RWPE2 (cell line): Measurements from ENCODE around the gene TFEB.

Experiments used
- ATAC-seq: fragments of 200-7000 bp; cut with Tn5 transposase; 3 replicates; pipeline ENCODE4 v1.9.1; 2021; ENCODE audit warnings: low read depth
- DNase-seq: peaks from one replicate; pipeline ENCODE4 v3.0.0-alpha.2; 2020; ENCODE audit warnings: low spot score
- H3K27ac ChIP-seq: fragments of 450-650 bp; 2 replicates; pipeline ENCODE4 v1.5.1; 2017; ENCODE audit warnings: mild to moderate bottlenecking; ENCODE audit not compliant: poor library complexity, severe bottlenecking
- H3K27me3 ChIP-seq: fragments of 250-450 bp; sonication (Bioruptor Pico); 2 replicates; pipeline ENCODE4 v1.5.1; 2021; ENCODE audit warnings: mild to moderate bottlenecking, moderate library complexity; ENCODE audit not compliant: insufficient read depth, poor library complexity, severe bottlenecking
- H3K36me3 ChIP-seq: fragments of 250-450 bp; sonication (Bioruptor Pico); 2 replicates; pipeline ENCODE4 v1.5.1; 2020; ENCODE audit warnings: low read depth, mild to moderate bottlenecking, moderate library complexity
- H3K4me1 ChIP-seq: fragments of 250-450 bp; sonication (Bioruptor Pico); 2 replicates; pipeline ENCODE4 v1.5.1; 2021; ENCODE audit warnings: mild to moderate bottlenecking, moderate library complexity; ENCODE audit not compliant: insufficient read depth, poor library complexity, severe bottlenecking
- H3K4me3 ChIP-seq: fragments of 250-450 bp; sonication (Bioruptor Pico); 2 replicates; pipeline ENCODE4 v1.5.1; 2021; ENCODE audit warnings: mild to moderate bottlenecking, moderate library complexity; ENCODE audit not compliant: severe bottlenecking
- H3K9me3 ChIP-seq: fragments of 250-450 bp; sonication (Bioruptor Pico); 2 replicates; pipeline ENCODE4 v1.5.1; 2021; ENCODE audit warnings: mild to moderate bottlenecking, moderate library complexity; ENCODE audit not compliant: severe bottlenecking
- TF ChIP-seq, protein P1 (sequence below): fragments of 450-650 bp; IDR thresholded peaks from one replicate; pipeline ENCODE4 v1.5.1; 2017; ENCODE audit warnings: mild to moderate bottlenecking, moderate library complexity; ENCODE audit not compliant: poor library complexity, severe bottlenecking

The TFEB gene

DNA sequence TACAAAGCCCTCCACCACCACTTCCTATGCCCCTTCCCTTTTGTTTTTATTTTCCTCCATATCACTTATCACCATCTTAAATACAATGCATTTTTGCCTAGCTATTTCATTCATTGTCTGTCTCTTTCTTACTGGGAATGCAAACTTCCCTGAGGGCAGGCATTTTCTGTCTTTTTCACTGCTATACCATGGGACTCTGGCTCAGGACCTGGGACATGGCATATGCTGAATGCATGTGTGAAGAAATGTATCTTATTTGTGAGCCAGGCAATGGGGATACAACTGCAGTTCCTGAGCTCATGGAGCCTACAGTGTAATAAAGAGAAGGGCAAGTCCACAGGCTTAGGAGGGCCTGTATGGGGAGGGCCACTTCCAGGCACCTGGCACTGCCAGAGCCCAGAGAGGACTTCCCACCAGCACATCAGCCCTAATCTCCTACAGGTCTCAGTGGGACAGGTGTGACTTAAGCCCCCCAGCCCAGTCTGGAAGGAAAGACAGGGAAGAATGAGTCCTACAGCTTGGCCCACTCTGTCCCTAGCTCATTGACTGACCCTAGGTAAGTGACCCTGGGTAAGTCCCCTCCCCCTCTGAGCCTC is 43.2 kb downstream of the TFEB start:
- H3K9me3 ChIP-seq, result no peaks in the 10 kb centered on the region
- no peak for DNase-seq
- no peak overlapping the region for H3K27ac ChIP-seq
- no peak overlapping the region for H3K4me3 ChIP-seq
- H3K36me3 ChIP-seq, result no peaks in the 10 kb centered on the region
- ATAC-seq, result no peak
- TF ChIP-seq, protein P1, sequence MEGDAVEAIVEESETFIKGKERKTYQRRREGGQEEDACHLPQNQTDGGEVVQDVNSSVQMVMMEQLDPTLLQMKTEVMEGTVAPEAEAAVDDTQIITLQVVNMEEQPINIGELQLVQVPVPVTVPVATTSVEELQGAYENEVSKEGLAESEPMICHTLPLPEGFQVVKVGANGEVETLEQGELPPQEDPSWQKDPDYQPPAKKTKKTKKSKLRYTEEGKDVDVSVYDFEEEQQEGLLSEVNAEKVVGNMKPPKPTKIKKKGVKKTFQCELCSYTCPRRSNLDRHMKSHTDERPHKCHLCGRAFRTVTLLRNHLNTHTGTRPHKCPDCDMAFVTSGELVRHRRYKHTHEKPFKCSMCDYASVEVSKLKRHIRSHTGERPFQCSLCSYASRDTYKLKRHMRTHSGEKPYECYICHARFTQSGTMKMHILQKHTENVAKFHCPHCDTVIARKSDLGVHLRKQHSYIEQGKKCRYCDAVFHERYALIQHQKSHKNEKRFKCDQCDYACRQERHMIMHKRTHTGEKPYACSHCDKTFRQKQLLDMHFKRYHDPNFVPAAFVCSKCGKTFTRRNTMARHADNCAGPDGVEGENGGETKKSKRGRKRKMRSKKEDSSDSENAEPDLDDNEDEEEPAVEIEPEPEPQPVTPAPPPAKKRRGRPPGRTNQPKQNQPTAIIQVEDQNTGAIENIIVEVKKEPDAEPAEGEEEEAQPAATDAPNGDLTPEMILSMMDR, result no peak
- no peaks in the 10 kb centered on the region for H3K4me1 ChIP-seq
- H3K27me3 ChIP-seq, result no peaks in the 10 kb centered on the region

GRCh38 chr6:41691426-41692079 is 43.9 kb downstream of the TFEB start:
- Histone ChIP-seq H3K4me3 (no peak overlapping the region), H3K9me3 (no peaks in the 10 kb centered on the region), H3K27ac (no peak overlapping the region), H3K4me1 (no peaks in the 10 kb centered on the region), H3K36me3 (no peaks in the 10 kb centered on the region), H3K27me3 (no peaks in the 10 kb centered on the region)
- DNase-seq (no peak), ATAC-seq (no peak)
- TF ChIP-seq, protein P1, result no peak

DNA sequence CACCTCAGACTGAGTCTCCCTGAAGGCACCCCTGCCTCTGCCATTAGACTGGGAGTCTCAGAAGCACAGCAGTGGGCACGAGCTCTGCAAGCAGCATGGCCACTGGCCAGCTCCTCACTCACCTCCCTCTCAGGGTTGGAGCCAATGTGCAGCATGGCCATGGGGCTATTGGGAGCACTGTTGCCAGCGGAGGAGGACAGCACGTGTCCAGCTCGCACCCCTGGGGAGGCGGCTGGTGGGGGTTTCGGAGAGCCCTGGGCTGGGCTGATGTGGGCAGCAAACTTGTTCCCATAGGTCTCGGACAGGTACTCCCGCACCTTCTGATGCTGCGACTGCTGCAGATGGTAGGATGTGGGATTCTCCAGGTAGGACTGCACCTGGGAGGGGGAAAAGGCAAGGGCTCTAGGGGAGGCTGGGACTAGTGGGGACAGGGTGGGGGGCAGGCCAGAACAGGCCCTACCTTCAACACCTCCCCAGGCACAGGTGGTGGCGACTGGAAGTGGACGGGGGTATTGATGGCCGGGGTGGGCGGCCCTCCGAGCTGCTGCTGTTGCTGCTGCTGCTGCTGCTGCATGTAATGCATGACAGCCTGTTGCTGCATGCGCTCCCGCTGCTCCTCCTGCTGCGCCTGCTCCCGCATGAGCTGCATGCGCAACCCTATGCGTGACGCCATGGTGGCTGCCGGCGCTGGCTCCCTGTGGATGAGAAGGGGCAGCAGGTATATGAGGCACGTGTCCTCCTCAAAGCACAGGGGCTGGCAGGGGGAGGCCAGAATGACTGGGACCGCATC is 44.7 kb downstream of the TFEB start:
- TF ChIP-seq, protein P1, result no peak
- Histone ChIP-seq H3K27ac (no peak overlapping the region), H3K4me3 (no peak overlapping the region), H3K36me3 (no peaks in the 10 kb centered on the region), H3K9me3 (no peaks in the 10 kb centered on the region), H3K27me3 (no peaks in the 10 kb centered on the region), H3K4me1 (no peaks in the 10 kb centered on the region)
- DNase-seq (no peak), ATAC-seq (no peak)

DNA sequence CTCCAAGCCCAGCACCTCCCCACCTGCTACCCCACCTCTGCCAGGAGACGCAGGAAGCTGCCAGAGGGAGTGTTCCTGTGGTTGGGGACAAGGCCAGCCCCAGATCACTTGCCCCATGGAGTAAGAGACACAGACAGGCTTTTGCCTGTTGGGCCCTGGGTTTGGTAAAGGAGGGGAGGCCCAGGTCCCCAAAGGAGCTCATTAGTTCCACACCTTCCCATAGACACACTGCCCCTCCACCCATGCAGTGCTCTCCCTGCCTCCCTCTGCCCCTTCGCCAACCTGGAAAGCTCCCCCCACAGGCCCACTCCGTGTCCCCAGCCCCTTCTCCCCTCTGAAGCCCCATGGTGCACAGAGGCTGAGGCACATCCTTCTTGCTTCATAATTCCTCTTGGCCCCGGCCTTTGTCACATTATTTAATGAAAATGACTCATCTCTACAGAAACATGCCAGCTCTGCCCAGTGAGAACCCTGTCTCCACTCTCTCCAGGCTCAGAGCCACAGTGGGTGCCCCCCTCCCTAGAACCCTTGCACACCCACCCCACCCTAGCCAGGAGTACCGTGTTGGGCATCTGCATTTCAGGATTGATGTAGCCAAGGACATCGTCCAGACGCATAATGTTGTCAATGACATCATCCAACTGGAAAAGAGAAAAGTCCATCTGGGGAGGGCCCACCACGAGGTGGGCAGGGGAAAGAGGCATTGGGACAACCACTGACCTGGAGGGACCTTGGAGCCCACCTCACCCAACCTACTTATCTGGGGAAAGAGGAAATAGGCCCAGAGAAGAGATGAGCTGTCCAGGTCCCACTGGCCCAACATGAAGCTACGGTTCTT is 46.0 kb downstream of the TFEB start:
- TF ChIP-seq, protein P1, result no peak

More for the DNA sequence above, 46.0 kb downstream of the TFEB start:
- Histone ChIP-seq H3K9me3 (no peaks in the 10 kb centered on the region), H3K4me1 (no peaks in the 10 kb centered on the region), H3K36me3 (no peaks in the 10 kb centered on the region), H3K27me3 (no peaks in the 10 kb centered on the region), H3K27ac (no peak overlapping the region), H3K4me3 (no peak overlapping the region)
- no peak for DNase-seq
- peak; percentile 31; the same call in 1 of the 3 replicates for ATAC-seq
